H9 (cell line): ENCODE measurements around the gene GNAO1. TPM values are rescaled to one million over a fixed set of nuclear protein-coding genes. Genes with fewer than 3 reads are reported as not detected.

Source experiments
- DNase-seq: peaks from one replicate; pipeline ENCODE4 v3.0.0-alpha.2; 2017
- H2AFZ ChIP-seq: one replicate; pipeline ENCODE4 v1.6.1; 2013; ENCODE audit warnings: mild to moderate bottlenecking, low read length, control low read depth, moderate library complexity
- H2AK5ac ChIP-seq: 2 replicates; pipeline ENCODE4 v1.6.1; 2013; ENCODE audit warnings: low read length, control low read depth, mixed read lengths; ENCODE audit not compliant: insufficient read length
- H2BK120ac ChIP-seq: one replicate; pipeline ENCODE4 v1.6.1; 2013; ENCODE audit warnings: low read depth, mild to moderate bottlenecking, low read length, control low read depth, inconsistent platforms; ENCODE audit not compliant: poor library complexity, severe bottlenecking
- H2BK12ac ChIP-seq: 2 replicates; pipeline ENCODE4 v1.6.1; 2013; ENCODE audit warnings: low read length, control low read depth, mixed read lengths, low read depth; ENCODE audit not compliant: insufficient read length
- H2BK15ac ChIP-seq: 2 replicates; pipeline ENCODE4 v1.6.1; 2013; ENCODE audit warnings: low read depth, low read length, control low read depth
- H2BK20ac ChIP-seq: one replicate; pipeline ENCODE4 v1.6.1; 2013; ENCODE audit warnings: low read depth, mild to moderate bottlenecking, low read length, control low read depth, inconsistent platforms; ENCODE audit not compliant: poor library complexity, severe bottlenecking
- H2BK5ac ChIP-seq: 2 replicates; pipeline ENCODE4 v1.6.1; 2013; ENCODE audit warnings: low read length, control low read depth, mixed read lengths; ENCODE audit not compliant: insufficient read length
- H3K14ac ChIP-seq: 2 replicates; pipeline ENCODE4 v1.6.1; 2013; ENCODE audit warnings: low read length, control low read depth; ENCODE audit not compliant: insufficient read depth
- H3K18ac ChIP-seq: 2 replicates; pipeline ENCODE4 v1.6.1; 2013; ENCODE audit warnings: low read depth, mild to moderate bottlenecking, mixed read lengths, low read length, control low read depth; ENCODE audit not compliant: insufficient read length
- H3K23ac ChIP-seq: 2 replicates; pipeline ENCODE4 v1.6.1; 2013; ENCODE audit warnings: low read length, control low read depth, mixed read lengths, low read depth; ENCODE audit not compliant: insufficient read length
- H3K23me2 ChIP-seq: 2 replicates; pipeline ENCODE4 v1.6.1; 2013; ENCODE audit warnings: low read depth, mild to moderate bottlenecking, mixed read lengths, low read length, control low read depth; ENCODE audit not compliant: insufficient read length, poor library complexity, severe bottlenecking
- H3K27ac ChIP-seq: 2 replicates; pipeline ENCODE4 v1.5.1; 2013; ENCODE audit warnings: low read length, control low read depth, mixed read lengths, low read depth; ENCODE audit not compliant: insufficient read length
- H3K27me3 ChIP-seq: 2 replicates; pipeline ENCODE4 v1.6.1; 2013; ENCODE audit warnings: low read length, control low read depth, inconsistent platforms; ENCODE audit not compliant: insufficient read depth
- H3K4ac ChIP-seq: 2 replicates; pipeline ENCODE4 v1.6.1; 2013; ENCODE audit warnings: low read depth, mild to moderate bottlenecking, control low read depth, inconsistent platforms, low read length, moderate library complexity
- H3K4me1 ChIP-seq: 2 replicates; pipeline ENCODE4 v1.6.1; 2013; ENCODE audit warnings: low read length, control low read depth, inconsistent platforms; ENCODE audit not compliant: insufficient read depth
- H3K4me2 ChIP-seq: 2 replicates; pipeline ENCODE4 v1.6.1; 2013; ENCODE audit warnings: low read length, control low read depth, mixed read lengths; ENCODE audit not compliant: insufficient read length, insufficient read depth
- H3K56ac ChIP-seq: 2 replicates; pipeline ENCODE4 v1.6.1; 2013; ENCODE audit warnings: low read depth, mild to moderate bottlenecking, mixed read lengths, low read length, control low read depth; ENCODE audit not compliant: insufficient read length
- H3K79me1 ChIP-seq: 2 replicates; pipeline ENCODE4 v1.6.1; 2013; ENCODE audit warnings: low read depth, mild to moderate bottlenecking, moderate library complexity, low read length, control low read depth, inconsistent platforms; ENCODE audit not compliant: insufficient read depth, poor library complexity, severe bottlenecking
- H3K79me2 ChIP-seq: 2 replicates; pipeline ENCODE4 v1.6.1; 2013; ENCODE audit warnings: low read length, control low read depth, inconsistent platforms; ENCODE audit not compliant: insufficient read depth
- H3K9ac ChIP-seq: 2 replicates; pipeline ENCODE4 v1.6.1; 2013; ENCODE audit warnings: low read length, control low read depth, mixed read lengths; ENCODE audit not compliant: insufficient read length; ENCODE audit errors: extremely low read depth
- H3K9me3 ChIP-seq: one replicate; pipeline ENCODE4 v1.6.1; 2013; ENCODE audit warnings: low read depth, low read length, inconsistent platforms; ENCODE audit not compliant: control insufficient read depth
- H3T11ph ChIP-seq: one replicate; pipeline ENCODE4 v1.6.1; 2013; ENCODE audit warnings: mild to moderate bottlenecking, low read length, control low read depth, inconsistent platforms
- H4K20me1 ChIP-seq: one replicate; pipeline ENCODE4 v1.6.1; 2013; ENCODE audit not compliant: control insufficient read depth, insufficient read length, insufficient read depth
- H4K5ac ChIP-seq: 2 replicates; pipeline ENCODE4 v1.6.1; 2013; ENCODE audit warnings: low read depth, mild to moderate bottlenecking, mixed read lengths, low read length, control low read depth; ENCODE audit not compliant: insufficient read length
- H4K8ac ChIP-seq: replicated peaks from 2 replicates; pipeline ENCODE4 v1.6.1; 2013; ENCODE audit warnings: low read length, control low read depth, mixed read lengths, low read depth; ENCODE audit not compliant: insufficient read length
- H4K91ac ChIP-seq: 2 replicates; pipeline ENCODE4 v1.6.1; 2013; ENCODE audit warnings: low read depth, mild to moderate bottlenecking, moderate library complexity, mixed read lengths, low read length, control low read depth; ENCODE audit not compliant: insufficient read length
- H3K27ac Mint-ChIP-seq, 3 experiments: 2 replicates in 2 of 3; 3 replicates in 1 of 3; pipeline ENCODE4 v1.8.0; 2020 to 2021; ENCODE audit warnings: mixed read lengths in 3 of 3, mild to moderate bottlenecking in 1 of 3, moderate library complexity in 1 of 3
- H3K27me3 Mint-ChIP-seq: 2 replicates; pipeline ENCODE4 v1.8.0; 2021; ENCODE audit warnings: low read depth, mild to moderate bottlenecking, moderate library complexity, mixed read lengths
- H3K36me3 Mint-ChIP-seq, 3 experiments: 2 replicates in 2 of 3; 3 replicates in 1 of 3; pipeline ENCODE4 v1.8.0; 2020 to 2021; ENCODE audit warnings: low read depth in 3 of 3, mixed read lengths in 3 of 3; ENCODE audit not compliant: insufficient read depth in 1 of 3
- H3K4me1 Mint-ChIP-seq, 2 experiments: 2 replicates each; pipeline ENCODE4 v1.8.0; 2020; ENCODE audit warnings: mixed read lengths in 2 of 2
- H3K4me3 Mint-ChIP-seq, 2 experiments: 2 replicates in 1 of 2; 3 replicates in 1 of 2; pipeline ENCODE4 v1.8.0; 2020 to 2021; ENCODE audit warnings: mild to moderate bottlenecking in 2 of 2, mixed read lengths in 2 of 2, moderate library complexity in 1 of 2
- H3K9me3 Mint-ChIP-seq, 2 experiments: 2 replicates in 1 of 2; 3 replicates in 1 of 2; pipeline ENCODE4 v1.8.0; 2020; ENCODE audit warnings: mild to moderate bottlenecking in 2 of 2, mixed read lengths in 2 of 2, moderate library complexity in 1 of 2
- WGBS: extraction: QIAGEN DNeasy Blood & Tissue Kit; methylation state at CpG from one replicate; pipeline ENCODE4 v1.1.7; 2013; ENCODE audit warnings: missing lambda C conversion rate, low lambda C conversion rate, mixed read lengths; ENCODE audit not compliant: insufficient read length; ENCODE audit errors: extremely low coverage; 5-methylcytosine and 5-hydroxymethylcytosine counted together
- total RNA-seq: library from RNA; stranded (reverse); gene quantifications from 2 replicates; pipeline ENCODE4 v1.2.1, GENCODE V29; 2021
- TF ChIP-seq, protein P1 (sequence below): fragments of 200-600 bp; sonication (generic); conservative IDR thresholded peaks from 3 replicates; pipeline ENCODE4 v1.8.0; 2021; ENCODE audit warnings: antibody characterized with exemption, mild to moderate bottlenecking

The GNAO1 gene
- total RNA-seq, 1 experiment from 2014 or later: 16.9 TPM

- Histone ChIP-seq H3T11ph (no peak overlapping the region), H4K20me1 (no peaks in the 10 kb centered on the region), H3K79me1 (no peaks in the 10 kb centered on the region), H3K9me3 (no peaks in the 10 kb centered on the region), H2BK120ac (no peak overlapping the region), H2BK5ac (no peak overlapping the region), H3K4ac (no peak overlapping the region), H4K91ac (no peak overlapping the region), H4K5ac (no peak overlapping the region), H3K56ac (no peak overlapping the region), H3K23ac (no peak overlapping the region), H2AK5ac (no peak overlapping the region), H2BK20ac (no peak overlapping the region), H3K4me2 (no peak overlapping the region), H3K27ac (no peak overlapping the region), H2BK15ac (no peak overlapping the region), H3K9ac (no peak overlapping the region), H3K23me2 (no peaks in the 10 kb centered on the region), H2AFZ (no peak overlapping the region), H3K14ac (no peak overlapping the region), H3K79me2 (no peaks in the 10 kb centered on the region), H3K4me1 (no peaks in the 10 kb centered on the region), H2BK12ac (no peak overlapping the region), H3K18ac (no peak overlapping the region), H4K8ac (no peak overlapping the region), H3K27me3 (no peaks in the 10 kb centered on the region)
- TF ChIP-seq, protein P1, sequence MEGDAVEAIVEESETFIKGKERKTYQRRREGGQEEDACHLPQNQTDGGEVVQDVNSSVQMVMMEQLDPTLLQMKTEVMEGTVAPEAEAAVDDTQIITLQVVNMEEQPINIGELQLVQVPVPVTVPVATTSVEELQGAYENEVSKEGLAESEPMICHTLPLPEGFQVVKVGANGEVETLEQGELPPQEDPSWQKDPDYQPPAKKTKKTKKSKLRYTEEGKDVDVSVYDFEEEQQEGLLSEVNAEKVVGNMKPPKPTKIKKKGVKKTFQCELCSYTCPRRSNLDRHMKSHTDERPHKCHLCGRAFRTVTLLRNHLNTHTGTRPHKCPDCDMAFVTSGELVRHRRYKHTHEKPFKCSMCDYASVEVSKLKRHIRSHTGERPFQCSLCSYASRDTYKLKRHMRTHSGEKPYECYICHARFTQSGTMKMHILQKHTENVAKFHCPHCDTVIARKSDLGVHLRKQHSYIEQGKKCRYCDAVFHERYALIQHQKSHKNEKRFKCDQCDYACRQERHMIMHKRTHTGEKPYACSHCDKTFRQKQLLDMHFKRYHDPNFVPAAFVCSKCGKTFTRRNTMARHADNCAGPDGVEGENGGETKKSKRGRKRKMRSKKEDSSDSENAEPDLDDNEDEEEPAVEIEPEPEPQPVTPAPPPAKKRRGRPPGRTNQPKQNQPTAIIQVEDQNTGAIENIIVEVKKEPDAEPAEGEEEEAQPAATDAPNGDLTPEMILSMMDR: peak; percentile 65
- WGBS: no CpG with 5 or more reads among the region's 13 CpGs
- Mint-ChIP-seq H3K4me3 (no peak overlapping the region), H3K4me1 (peaks cover 5 to 14% of the 10 kb centered on the region in 2 experiments), H3K27ac (no peak overlapping the region), H3K9me3 (no peaks in the 10 kb centered on the region), H3K27me3 (no peaks in the 10 kb centered on the region; the same call in none of the 2 replicates), H3K36me3 (peaks cover 0 to 5% (median 0%) of the 10 kb centered on the region in 3 experiments; a peak in 2 of 7 replicates)
- no peak for DNase-seq
Measured at GRCh38 chr16:56311208-56312027, 120.1 kb downstream of the GNAO1 start.
